CD4-positive, alpha-beta T cell (primary cell): ENCODE measurements around the gene GNPTAB. TPM values are rescaled to one million over a fixed set of nuclear protein-coding genes. Genes with fewer than 3 reads are reported as not detected.
A peak's percentile ranks its signal among the peaks of the same experiment; 100 is the strongest.

Experiments used
- ATAC-seq: fragments of 200-7000 bp; cut with Tn5 transposase; one replicate; pipeline ENCODE4 v1.10.0; 2022; ENCODE audit warnings: mild to moderate bottlenecking; ENCODE audit not compliant: poor library complexity
- CTCF ChIA-PET: fragments of 350-600 bp; sonication (Branson Sonifier 250); formaldehyde crosslinking; loops from one replicate; lab custom pipeline; 2021; ENCODE audit warnings: antibody characterized with exemption, inconsistent platforms; lab: Charles Lee
- POLR2A ChIA-PET: fragments of 350-600 bp; sonication (Branson Sonifier 250); formaldehyde crosslinking; loops from one replicate; lab custom pipeline; 2021; ENCODE audit warnings: antibody characterized with exemption, inconsistent platforms; lab: Charles Lee
- DNase-seq, 14 experiments: peaks; one replicate each; pipeline ENCODE4 v3.0.0-alpha.2; 2013 to 2020; ENCODE audit warnings: mixed read lengths in 2 of 14
- H3K27ac ChIP-seq, 2 donors: one replicate each; pipeline versions ENCODE4 v1.5.1 to v1.7.0; 2013; ENCODE audit warnings: low read length in 2 of 2, low read depth in 1 of 2, mild to moderate bottlenecking in 1 of 2
- H3K27me3 ChIP-seq, 2 experiments: 1 replicate in 1 of 2; 2 replicates in 1 of 2; pipeline versions ENCODE4 v1.6.1 to v1.7.0; 2013; ENCODE audit warnings: low read length in 2 of 2, control low read depth in 1 of 2, mild to moderate bottlenecking in 1 of 2, moderate library complexity in 1 of 2; ENCODE audit not compliant: insufficient read depth in 2 of 2, control insufficient read depth in 1 of 2
- H3K36me3 ChIP-seq: one replicate; pipeline ENCODE4 v1.6.1; 2013; ENCODE audit warnings: low read length, control low read depth; ENCODE audit not compliant: insufficient read depth
- H3K4me1 ChIP-seq: one replicate; pipeline ENCODE4 v1.6.1; 2013; ENCODE audit warnings: low read length, control low read depth; ENCODE audit not compliant: insufficient read depth
- H3K4me3 ChIP-seq: one replicate; pipeline ENCODE4 v1.5.1; 2013; ENCODE audit warnings: mild to moderate bottlenecking, low read length, moderate library complexity
- H3K9me3 ChIP-seq, 2 experiments: 1 replicate in 1 of 2; 2 replicates in 1 of 2; pipeline versions ENCODE4 v1.6.1 to v1.7.0; 2013; ENCODE audit warnings: low read length in 2 of 2, mild to moderate bottlenecking in 2 of 2, control low read depth in 1 of 2, moderate library complexity in 1 of 2; ENCODE audit not compliant: control insufficient read depth in 1 of 2, insufficient read depth in 1 of 2
- H3K27ac Mint-ChIP-seq: one replicate; pipeline ENCODE4 v1.8.0; 2020; ENCODE audit warnings: mixed read lengths
- H3K27me3 Mint-ChIP-seq: one replicate; pipeline ENCODE4 v1.8.0; 2021; ENCODE audit warnings: mixed read lengths
- H3K36me3 Mint-ChIP-seq: one replicate; pipeline ENCODE4 v1.8.0; 2021; ENCODE audit warnings: low read depth, mixed read lengths
- H3K4me1 Mint-ChIP-seq: one replicate; pipeline ENCODE4 v1.8.0; 2021; ENCODE audit warnings: low read depth, mixed read lengths
- H3K4me3 Mint-ChIP-seq: one replicate; pipeline ENCODE4 v1.8.0; 2020; ENCODE audit warnings: mild to moderate bottlenecking, mixed read lengths
- H3K9me3 Mint-ChIP-seq: one replicate; pipeline ENCODE4 v1.8.0; 2020; ENCODE audit warnings: mixed read lengths
- intact Hi-C, 2 experiments: fragments of 100-400 bp; cut with DNase I in 1 of 2; cut with micrococcal nuclease in 1 of 2; formaldehyde crosslinking; loops; one replicate each; pipeline versions ENCODE4 v1.15.1 to v1.9.0; 2023 to 2025; cut with DNase I, micrococcal nuclease
- total RNA-seq, 174 experiments: library from RNA in 2 of 174; stranded (reverse) in 2 of 174; gene quantifications; one replicate each; pipeline ENCODE4 v1.2.3 and lab custom pipeline; 2021 to 2026
- TF ChIP-seq, protein P1 (sequence below): fragments of 200-600 bp; IDR thresholded peaks from one replicate; pipeline ENCODE4 v1.8.0; 2022; ENCODE audit warnings: antibody characterized with exemption, mild to moderate bottlenecking

GNPTAB gene
- total RNA-seq, 2 experiments from 2014 or later = 38.2 to 43.8 TPM

DNA sequence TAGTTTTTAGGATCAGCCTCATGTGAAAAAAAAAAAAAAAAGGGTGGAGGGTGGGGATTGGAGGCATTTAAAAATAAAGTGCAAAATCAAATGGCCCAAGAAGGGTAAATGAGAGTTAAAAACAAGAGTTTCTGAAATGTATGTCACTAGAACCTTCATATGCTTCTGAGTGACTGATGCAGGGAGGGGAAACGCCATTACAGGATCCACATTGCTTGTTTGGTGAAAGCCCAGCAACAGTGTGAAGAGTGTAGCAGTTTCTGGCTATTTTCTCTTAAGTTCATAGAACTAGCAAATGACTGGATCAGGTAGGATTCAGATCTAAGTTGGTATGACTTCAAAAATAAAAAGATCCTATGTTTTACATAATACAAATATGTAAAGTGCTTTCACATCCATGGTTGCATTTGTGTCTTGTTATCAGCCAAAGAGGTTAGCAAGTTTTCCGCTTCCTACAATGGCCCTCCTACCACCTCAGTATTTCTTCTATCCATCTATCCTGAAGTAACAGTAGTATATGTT lies 130.4 kb downstream of the GNPTAB start:
- H3K27ac Mint-ChIP-seq = peak overlapping the region; percentile 80
- Histone ChIP-seq H3K27ac (no peak overlapping the region), H3K27me3 (no peaks in the 10 kb centered on the region), H3K9me3 (no peaks in the 10 kb centered on the region), H3K4me1 (peaks cover 21% of the 10 kb centered on the region), H3K36me3 (no peaks in the 10 kb centered on the region), H3K4me3 (no peak overlapping the region)
- POLR2A ChIA-PET = no interaction called here
- intact Hi-C loops = no loop called here
- no peaks in the 10 kb centered on the region for H3K27me3 Mint-ChIP-seq
- peak overlapping the region; percentile 95 for H3K4me3 Mint-ChIP-seq
- CTCF ChIA-PET = no interaction called here
- H3K36me3 Mint-ChIP-seq = peaks cover 12% of the 10 kb centered on the region
- DNase-seq = no peak
- TF ChIP-seq, protein P1, sequence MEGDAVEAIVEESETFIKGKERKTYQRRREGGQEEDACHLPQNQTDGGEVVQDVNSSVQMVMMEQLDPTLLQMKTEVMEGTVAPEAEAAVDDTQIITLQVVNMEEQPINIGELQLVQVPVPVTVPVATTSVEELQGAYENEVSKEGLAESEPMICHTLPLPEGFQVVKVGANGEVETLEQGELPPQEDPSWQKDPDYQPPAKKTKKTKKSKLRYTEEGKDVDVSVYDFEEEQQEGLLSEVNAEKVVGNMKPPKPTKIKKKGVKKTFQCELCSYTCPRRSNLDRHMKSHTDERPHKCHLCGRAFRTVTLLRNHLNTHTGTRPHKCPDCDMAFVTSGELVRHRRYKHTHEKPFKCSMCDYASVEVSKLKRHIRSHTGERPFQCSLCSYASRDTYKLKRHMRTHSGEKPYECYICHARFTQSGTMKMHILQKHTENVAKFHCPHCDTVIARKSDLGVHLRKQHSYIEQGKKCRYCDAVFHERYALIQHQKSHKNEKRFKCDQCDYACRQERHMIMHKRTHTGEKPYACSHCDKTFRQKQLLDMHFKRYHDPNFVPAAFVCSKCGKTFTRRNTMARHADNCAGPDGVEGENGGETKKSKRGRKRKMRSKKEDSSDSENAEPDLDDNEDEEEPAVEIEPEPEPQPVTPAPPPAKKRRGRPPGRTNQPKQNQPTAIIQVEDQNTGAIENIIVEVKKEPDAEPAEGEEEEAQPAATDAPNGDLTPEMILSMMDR = no peak
- H3K4me1 Mint-ChIP-seq = peaks cover 46% of the 10 kb centered on the region
- no peaks in the 10 kb centered on the region for H3K9me3 Mint-ChIP-seq
- no peak for ATAC-seq

DNA sequence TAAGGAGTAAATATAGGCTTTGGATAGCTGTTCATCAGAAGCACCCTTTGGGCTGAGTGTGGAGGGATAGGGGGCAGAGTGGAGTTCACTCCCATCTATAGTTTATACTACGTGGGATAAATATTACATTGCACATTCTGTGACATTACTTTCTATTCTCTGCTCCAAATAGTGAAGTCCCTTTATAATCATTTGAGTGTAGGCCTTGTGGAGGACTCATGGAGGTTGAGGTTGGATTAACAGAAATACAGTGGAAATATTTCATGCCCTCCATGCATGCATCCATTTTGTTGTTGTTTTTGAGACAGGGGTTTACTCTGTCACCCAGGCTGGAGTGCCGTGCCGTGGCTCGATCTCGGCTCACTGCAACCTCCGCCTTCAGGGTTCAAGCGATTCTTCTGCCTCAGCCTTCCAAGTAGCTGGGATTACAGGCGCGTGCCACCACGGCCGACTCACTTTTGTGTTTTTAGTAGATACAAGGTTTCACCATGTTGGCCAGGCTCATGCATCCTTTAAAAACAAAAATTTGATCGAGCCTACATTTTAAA lies 131.9 kb downstream of the GNPTAB start:
- ATAC-seq = no peak
- Histone ChIP-seq H3K36me3 (no peaks in the 10 kb centered on the region), H3K27me3 (no peaks in the 10 kb centered on the region), H3K27ac (no peak overlapping the region), H3K4me1 (peaks cover 21% of the 10 kb centered on the region), H3K9me3 (no peaks in the 10 kb centered on the region), H3K4me3 (peak overlapping the region; percentile 93)
- Mint-ChIP-seq H3K4me1 (peaks cover 46% of the 10 kb centered on the region), H3K4me3 (peak overlapping the region; percentile 95), H3K9me3 (no peaks in the 10 kb centered on the region), H3K27me3 (no peaks in the 10 kb centered on the region), H3K36me3 (peaks cover 12% of the 10 kb centered on the region), H3K27ac (peak overlapping the region; percentile 80)
- DNase-seq = peak in 3 of 14 experiments; percentile 10 to 21 (median 14)
- CTCF ChIA-PET = interaction anchor here (1.0 to 1.3 kb wide), 2 partner anchors 60 to 125 kb away, joined by 3 read pairs; no protein-coding TSS in a partner anchor
- POLR2A ChIA-PET = interaction anchor here (0.9 to 1.2 kb wide), 2 partner anchors 15 to 132 kb away, joined by 4 to 5 read pairs; partner anchors contain the start of gene GNPTAB
- intact Hi-C loops = loop anchor here in 1 of 2 experiments (5.0 kb wide), 1 partner anchor 133 kb away; the partner anchor contains the start of gene GNPTAB
- TF ChIP-seq, protein P1 = no peak

DNA sequence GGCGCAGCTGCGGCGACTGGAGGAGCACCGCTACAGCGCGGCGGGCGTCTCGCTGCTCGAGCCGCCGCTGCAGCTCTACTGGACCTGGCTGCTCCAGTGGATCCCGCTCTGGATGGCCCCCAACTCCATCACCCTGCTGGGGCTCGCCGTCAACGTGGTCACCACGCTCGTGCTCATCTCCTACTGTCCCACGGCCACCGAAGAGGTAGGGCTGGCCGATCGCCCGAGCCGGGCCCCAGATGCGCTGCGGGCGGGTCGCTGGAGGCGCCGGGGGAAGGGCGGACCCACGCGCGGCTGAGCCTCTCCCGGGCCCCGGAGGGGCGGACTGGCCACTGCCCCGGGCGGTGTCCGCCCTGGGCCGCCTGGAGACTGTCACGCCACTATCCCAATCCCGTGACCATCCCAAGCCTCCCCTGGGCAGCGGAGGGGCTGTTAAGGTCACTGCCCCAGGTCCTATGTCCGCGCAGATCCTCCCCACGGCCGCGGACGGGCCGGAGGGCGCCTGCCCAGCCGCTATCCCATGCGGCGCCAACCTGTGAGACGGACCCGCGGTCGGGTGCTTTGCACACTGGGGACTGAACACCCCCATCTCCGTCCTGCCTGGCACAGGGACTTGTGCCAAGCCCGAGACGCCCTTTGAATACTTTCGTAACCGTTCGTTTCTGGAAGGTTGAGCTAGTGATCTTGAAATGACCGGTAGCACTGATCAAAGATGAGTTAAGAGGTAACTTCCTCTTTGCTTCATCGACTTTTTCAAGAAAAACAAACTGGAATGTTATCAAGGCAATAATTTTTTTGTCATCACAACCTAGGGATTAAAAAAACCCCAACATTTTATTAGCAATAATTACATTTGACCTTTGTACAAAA lies 132.6 kb downstream of the GNPTAB start:
- H3K27me3 Mint-ChIP-seq = no peaks in the 10 kb centered on the region
- Histone ChIP-seq H3K9me3 (no peaks in the 10 kb centered on the region), H3K27me3 (no peaks in the 10 kb centered on the region), H3K36me3 (no peaks in the 10 kb centered on the region), H3K4me3 (peak overlapping the region; percentile 93), H3K4me1 (peaks cover 21% of the 10 kb centered on the region), H3K27ac (no peak overlapping the region)
- TF ChIP-seq, protein P1 = no peak
- H3K36me3 Mint-ChIP-seq = peaks cover 12% of the 10 kb centered on the region
- H3K27ac Mint-ChIP-seq = peak overlapping the region; percentile 80
- peaks cover 46% of the 10 kb centered on the region for H3K4me1 Mint-ChIP-seq
- ATAC-seq (peak; percentile 25), DNase-seq (peak in 6 of 14 experiments; percentile 3 to 37 (median 25))
- CTCF ChIA-PET = interaction anchor here (1.0 to 1.3 kb wide), 2 partner anchors 61 to 126 kb away, joined by 3 read pairs; no protein-coding TSS in a partner anchor
- intact Hi-C loops = loop anchor here in 1 of 2 experiments (5.0 kb wide), 1 partner anchor 134 kb away; the partner anchor contains the start of gene GNPTAB
- H3K4me3 Mint-ChIP-seq = peak overlapping the region; percentile 95
- no peaks in the 10 kb centered on the region for H3K9me3 Mint-ChIP-seq
- POLR2A ChIA-PET = interaction anchor here (0.8 to 1.2 kb wide), 3 partner anchors 15 to 132 kb away, joined by 3 to 5 read pairs (median 4); partner anchors contain the start of gene GNPTAB
